ENCODE data around the gene WDR55. TPM values are rescaled to one million over a fixed set of nuclear protein-coding genes. Genes with fewer than 3 reads are reported as not detected.

Gene WDR55
- polyA plus RNA-seq, 1 of the 3 experiments (the other 2 are of a cell fraction): 28.3 TPM

DNA sequence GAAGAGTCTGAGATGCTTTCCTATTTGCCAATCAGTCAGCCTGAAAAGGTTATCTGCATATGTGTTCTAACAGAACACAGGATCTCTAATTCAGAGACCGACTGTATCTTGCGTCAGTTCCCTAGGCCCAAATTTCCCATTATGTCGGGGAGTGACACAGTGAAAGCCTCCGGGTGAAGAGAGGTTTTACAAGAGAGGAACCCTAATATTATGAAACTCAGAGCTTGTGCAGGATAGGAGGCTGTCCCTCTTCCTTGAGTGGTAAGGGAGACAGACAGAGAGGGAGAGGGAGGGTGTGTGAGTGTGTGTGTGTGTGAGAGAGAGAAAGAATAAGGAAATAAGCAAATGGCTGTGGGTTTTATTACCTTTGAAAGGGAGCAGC is 33.7 kb upstream of the WDR55 start (continued):
- TF ChIP-seq EP300 (IDR thresholded peaks at IDR 0.05; ENCODE audit: borderline replicate concordance in 1 of 2, low read depth in 1 of 2, low read length in 1 of 2): no peak

DNA sequence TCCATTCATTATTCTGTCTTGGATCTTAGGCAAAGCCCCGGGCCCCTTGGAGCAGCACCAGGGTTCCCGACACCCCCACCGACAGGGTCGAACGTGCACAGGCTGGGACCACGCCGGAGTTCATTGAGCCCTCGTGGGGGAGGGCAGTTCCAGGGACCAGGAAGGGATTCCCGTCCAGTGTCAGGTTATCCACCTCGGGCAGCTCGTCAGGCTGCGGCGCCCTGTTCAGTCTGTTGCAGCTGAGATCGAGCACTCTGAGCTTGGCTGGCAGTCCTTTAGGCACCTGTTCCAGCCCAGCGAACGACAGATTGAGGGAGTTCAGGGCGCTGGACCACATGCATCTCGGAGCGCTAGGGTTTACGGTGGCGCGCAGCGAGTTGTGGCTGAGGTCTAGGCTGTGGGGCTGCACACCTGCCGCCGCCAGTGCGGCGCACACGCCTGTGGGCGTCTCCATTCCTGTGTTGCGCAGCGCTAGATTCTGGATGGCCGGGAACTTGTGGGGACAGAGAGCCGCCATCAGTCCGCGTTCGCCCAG is 32.8 kb upstream of the WDR55 start:
- 93% methylated on average over 25 of the region's 36 CpGs for WGBS (ENCODE audit: low lambda C conversion rate)
- no peaks in the 10 kb centered on the region for H3K9me2 ChIP-seq
- no peaks in the 10 kb centered on the region for H3K27me3 ChIP-seq (ENCODE audit: insufficient read depth)
- no peak overlapping the region for H3K9ac ChIP-seq
- H3K27ac ChIP-seq (ENCODE audit: low read depth in 2 of 2, low read length in 1 of 2): no peak overlapping the region
- H3K4me2 ChIP-seq: no peak overlapping the region
- H3K4me1 ChIP-seq (ENCODE audit: control insufficient read depth in 1 of 2, insufficient read depth in 2 of 2, low read depth in 1 of 2, low read length in 1 of 2): no peaks in the 10 kb centered on the region
- H3K79me2 ChIP-seq (ENCODE audit: insufficient read depth): no peaks in the 10 kb centered on the region
- no peak overlapping the region for H3K4me3 ChIP-seq (ENCODE audit: low read depth in 2 of 2, low read length in 1 of 2)
- POLR2A ChIA-PET: no interaction called here
- no peaks in the 10 kb centered on the region for H3K9me3 ChIP-seq
- no peaks in the 10 kb centered on the region for H4K20me1 ChIP-seq (ENCODE audit: insufficient read depth)
- H3K36me3 ChIP-seq (replicated peaks in 1 of 2; ENCODE audit: control insufficient read depth in 1 of 2, insufficient read depth in 2 of 2, low read length in 1 of 2): no peaks in the 10 kb centered on the region
- CTCF ChIA-PET: no interaction called here
- H2AFZ ChIP-seq (ENCODE audit: low read depth): no peak overlapping the region
- no peak for DNase-seq
- H3F3A ChIP-seq (replicated peaks; ENCODE audit: insufficient read depth): no peaks in the 10 kb centered on the region
- TF ChIP-seq, protein P1, sequence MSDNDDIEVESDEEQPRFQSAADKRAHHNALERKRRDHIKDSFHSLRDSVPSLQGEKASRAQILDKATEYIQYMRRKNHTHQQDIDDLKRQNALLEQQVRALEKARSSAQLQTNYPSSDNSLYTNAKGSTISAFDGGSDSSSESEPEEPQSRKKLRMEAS (IDR thresholded peaks at IDR 0.05; ENCODE audit: low read depth): no peak
- no peak for TF ChIP-seq POLR2AphosphoS5 (IDR thresholded peaks at IDR 0.05; ENCODE audit: low read depth, low read length)
- no peak for TF ChIP-seq SIN3A (IDR thresholded peaks at IDR 0.05; ENCODE audit: borderline replicate concordance, low read depth, low read length)
- no peak for TF ChIP-seq RXRA (IDR thresholded peaks at IDR 0.05; ENCODE audit: borderline replicate concordance, low read depth)

DNA sequence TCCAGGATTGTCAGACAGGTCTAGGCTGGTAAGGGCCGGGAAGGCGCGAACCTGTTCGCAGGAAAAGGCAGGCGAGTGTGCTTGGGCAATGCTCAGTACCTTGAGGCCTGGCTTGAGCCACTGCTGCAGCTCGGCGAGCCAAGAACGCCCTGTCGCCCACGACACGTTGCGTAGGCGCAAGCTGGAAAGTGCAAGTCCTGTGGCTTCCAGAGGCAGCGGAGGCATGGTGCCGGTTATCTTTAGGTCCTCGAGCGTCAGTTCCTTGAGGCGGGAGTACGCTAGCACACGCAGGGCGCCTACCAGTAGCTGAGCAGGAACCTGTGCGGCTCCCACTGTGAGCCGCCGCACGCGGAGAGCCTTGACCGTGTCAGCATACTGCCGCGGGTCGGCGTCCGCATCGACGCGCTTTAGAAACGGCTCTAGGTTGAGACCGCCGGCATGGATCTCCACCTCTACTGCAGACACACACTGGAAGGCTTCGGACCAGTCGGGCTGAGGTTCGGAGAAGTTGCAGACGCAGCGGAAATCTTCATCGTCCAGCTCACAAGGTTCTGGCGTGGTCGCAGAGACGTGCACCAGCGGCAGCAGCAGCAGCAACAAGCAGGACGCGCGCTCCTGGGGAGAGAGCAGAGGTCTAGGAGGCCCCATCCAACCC is 32.2 kb upstream of the WDR55 start:
- CTCF ChIA-PET: no interaction called here
- WGBS (ENCODE audit: low lambda C conversion rate): 88% methylated on average over 34 of the region's 51 CpGs

More for the DNA sequence above, 32.2 kb upstream of the WDR55 start:
- no peaks in the 10 kb centered on the region for H3K36me3 ChIP-seq (replicated peaks in 1 of 2; ENCODE audit: control insufficient read depth in 1 of 2, insufficient read depth in 2 of 2, low read length in 1 of 2)
- H3K27me3 ChIP-seq (ENCODE audit: insufficient read depth): no peaks in the 10 kb centered on the region
- no peak overlapping the region for H3K9ac ChIP-seq
- H3K4me3 ChIP-seq (ENCODE audit: low read depth in 2 of 2, low read length in 1 of 2): no peak overlapping the region
- no peak overlapping the region for H2AFZ ChIP-seq (ENCODE audit: low read depth)
- H4K20me1 ChIP-seq (ENCODE audit: insufficient read depth): no peaks in the 10 kb centered on the region
- H3F3A ChIP-seq (replicated peaks; ENCODE audit: insufficient read depth): no peaks in the 10 kb centered on the region
- TF ChIP-seq FOXJ3 (CRISPR knock-in tag; IDR thresholded peaks at IDR 0.05) (no peak), TCF12 (IDR thresholded peaks at IDR 0.05) (no peak), GATA2 (CRISPR knock-in tag; IDR thresholded peaks at IDR 0.05) (no peak), RXRA (IDR thresholded peaks at IDR 0.05; ENCODE audit: borderline replicate concordance, low read depth) (no peak), NFIC (IDR thresholded peaks at IDR 0.05; ENCODE audit: borderline replicate concordance) (no peak)
- TF ChIP-seq, protein P2, sequence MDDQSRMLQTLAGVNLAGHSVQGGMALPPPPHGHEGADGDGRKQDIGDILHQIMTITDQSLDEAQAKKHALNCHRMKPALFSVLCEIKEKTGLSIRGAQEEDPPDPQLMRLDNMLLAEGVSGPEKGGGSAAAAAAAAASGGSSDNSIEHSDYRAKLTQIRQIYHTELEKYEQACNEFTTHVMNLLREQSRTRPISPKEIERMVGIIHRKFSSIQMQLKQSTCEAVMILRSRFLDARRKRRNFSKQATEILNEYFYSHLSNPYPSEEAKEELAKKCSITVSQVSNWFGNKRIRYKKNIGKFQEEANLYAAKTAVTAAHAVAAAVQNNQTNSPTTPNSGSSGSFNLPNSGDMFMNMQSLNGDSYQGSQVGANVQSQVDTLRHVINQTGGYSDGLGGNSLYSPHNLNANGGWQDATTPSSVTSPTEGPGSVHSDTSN (IDR thresholded peaks at IDR 0.05): no peak
- POLR2A ChIA-PET: no interaction called here
- H3K9me3 ChIP-seq: no peaks in the 10 kb centered on the region
- no peaks in the 10 kb centered on the region for H3K4me1 ChIP-seq (ENCODE audit: control insufficient read depth in 1 of 2, insufficient read depth in 2 of 2, low read depth in 1 of 2, low read length in 1 of 2)
- no peaks in the 10 kb centered on the region for H3K79me2 ChIP-seq (ENCODE audit: insufficient read depth)
- H3K9me2 ChIP-seq: no peaks in the 10 kb centered on the region
- no peak overlapping the region for H3K27ac ChIP-seq (ENCODE audit: low read depth in 2 of 2, low read length in 1 of 2)
- no peak overlapping the region for H3K4me2 ChIP-seq
- DNase-seq: no peak

All from SK-N-SH (cell line).